ENCODE results near the gene KCTD17. TPM values are rescaled to one million over a fixed set of nuclear protein-coding genes. Genes with fewer than 3 reads are reported as not detected.

The KCTD17 gene
- total and polyA plus RNA-seq, 2 of the 13 experiments (the other 11 are each of a cell fraction or from before 2014, with no cell fraction given) = 5.3 to 11.7 TPM

DNA sequence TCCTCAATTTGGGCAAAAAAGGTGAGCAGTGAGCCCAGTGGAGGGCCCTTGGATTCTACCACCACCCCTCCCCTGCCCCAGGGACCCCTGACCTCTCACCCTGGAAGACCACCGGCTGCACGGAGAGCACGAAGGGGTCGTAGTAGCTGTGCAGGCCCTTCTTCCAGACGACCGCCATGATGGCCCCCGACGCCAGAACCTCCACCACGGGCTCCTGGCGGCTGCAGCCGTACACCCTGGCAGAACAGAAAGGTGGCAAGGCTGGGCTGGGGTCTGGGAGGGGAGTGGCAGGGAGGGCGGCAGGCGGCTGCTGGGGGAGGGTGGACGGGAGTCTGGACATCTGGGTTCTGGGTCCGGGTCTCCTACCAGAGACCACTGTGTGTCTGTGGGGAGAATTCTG lies 34.6 kb downstream of the KCTD17 start:
- CTCF ChIA-PET (ENCODE audit: low intra/inter-chr PET ratio, low total read pairs) = no interaction called here
- no peaks in the 10 kb centered on the region for H4K20me1 ChIP-seq (ENCODE audit: insufficient read depth, low read length)
- no peak overlapping the region for H3K4me2 ChIP-seq (ENCODE audit: low read depth, low read length)
- intact Hi-C loops (cut with micrococcal nuclease; ENCODE audit: unreplicated experiment) (no loop called here), in situ Hi-C loops (cut with HindIII; ENCODE audit: extremely low pct_ligation_motif_present, low pct_unique_long_range_greater_than_20kb) (no loop called here)
- no peak overlapping the region for H3K9ac ChIP-seq (ENCODE audit: insufficient read depth, low read depth, low read length)
- DNase-seq (ENCODE audit: low spot score) (no peak), ATAC-seq (no peak), FAIRE-seq (no peak)
- WGBS (ENCODE audit: low lambda C conversion rate) = 83% methylated on average over 14 of the region's 15 CpGs
- BruUV-seq (replicated peaks) = no TSS peak
- TF ChIP-seq, protein P1, sequence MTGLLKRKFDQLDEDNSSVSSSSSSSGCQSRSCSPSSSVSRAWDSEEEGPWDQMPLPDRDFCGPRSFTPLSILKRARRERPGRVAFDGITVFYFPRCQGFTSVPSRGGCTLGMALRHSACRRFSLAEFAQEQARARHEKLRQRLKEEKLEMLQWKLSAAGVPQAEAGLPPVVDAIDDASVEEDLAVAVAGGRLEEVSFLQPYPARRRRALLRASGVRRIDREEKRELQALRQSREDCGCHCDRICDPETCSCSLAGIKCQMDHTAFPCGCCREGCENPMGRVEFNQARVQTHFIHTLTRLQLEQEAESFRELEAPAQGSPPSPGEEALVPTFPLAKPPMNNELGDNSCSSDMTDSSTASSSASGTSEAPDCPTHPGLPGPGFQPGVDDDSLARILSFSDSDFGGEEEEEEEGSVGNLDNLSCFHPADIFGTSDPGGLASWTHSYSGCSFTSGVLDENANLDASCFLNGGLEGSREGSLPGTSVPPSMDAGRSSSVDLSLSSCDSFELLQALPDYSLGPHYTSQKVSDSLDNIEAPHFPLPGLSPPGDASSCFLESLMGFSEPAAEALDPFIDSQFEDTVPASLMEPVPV (CRISPR knock-in tag; IDR thresholded peaks at IDR 0.05) = no peak
- no peak for TF ChIP-seq NFKBIZ (CRISPR knock-in tag; IDR thresholded peaks at IDR 0.05)
- TF ChIP-seq NR1H2 (CRISPR knock-in tag; IDR thresholded peaks at IDR 0.05; ENCODE audit: borderline replicate concordance, low read depth) = no peak
- TF ChIP-seq, protein P2, sequence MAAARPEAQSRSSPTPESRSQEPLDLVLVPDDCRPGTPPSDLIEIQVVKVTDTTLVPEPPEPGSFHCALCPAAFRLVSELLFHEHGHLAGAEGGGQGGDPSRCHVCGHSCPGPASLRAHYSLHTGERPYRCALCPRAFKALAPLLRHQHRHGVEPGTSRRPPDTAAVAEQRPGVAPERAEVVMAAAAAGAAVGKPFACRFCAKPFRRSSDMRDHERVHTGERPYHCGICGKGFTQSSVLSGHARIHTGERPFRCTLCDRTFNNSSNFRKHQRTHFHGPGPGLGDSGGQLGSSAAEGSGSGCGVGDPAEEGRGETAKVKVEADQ (CRISPR knock-in tag; IDR thresholded peaks at IDR 0.05; ENCODE audit: borderline replicate concordance) = no peak
- no peak for TF ChIP-seq DNMT1 (CRISPR knock-in tag; IDR thresholded peaks at IDR 0.05)
- no peak for TF ChIP-seq ZFAT (CRISPR knock-in tag; conservative IDR thresholded peaks at IDR 0.05)
- no peak for TF ChIP-seq FLYWCH1 (CRISPR knock-in tag; IDR thresholded peaks at IDR 0.05)
- TF ChIP-seq, protein P3, sequence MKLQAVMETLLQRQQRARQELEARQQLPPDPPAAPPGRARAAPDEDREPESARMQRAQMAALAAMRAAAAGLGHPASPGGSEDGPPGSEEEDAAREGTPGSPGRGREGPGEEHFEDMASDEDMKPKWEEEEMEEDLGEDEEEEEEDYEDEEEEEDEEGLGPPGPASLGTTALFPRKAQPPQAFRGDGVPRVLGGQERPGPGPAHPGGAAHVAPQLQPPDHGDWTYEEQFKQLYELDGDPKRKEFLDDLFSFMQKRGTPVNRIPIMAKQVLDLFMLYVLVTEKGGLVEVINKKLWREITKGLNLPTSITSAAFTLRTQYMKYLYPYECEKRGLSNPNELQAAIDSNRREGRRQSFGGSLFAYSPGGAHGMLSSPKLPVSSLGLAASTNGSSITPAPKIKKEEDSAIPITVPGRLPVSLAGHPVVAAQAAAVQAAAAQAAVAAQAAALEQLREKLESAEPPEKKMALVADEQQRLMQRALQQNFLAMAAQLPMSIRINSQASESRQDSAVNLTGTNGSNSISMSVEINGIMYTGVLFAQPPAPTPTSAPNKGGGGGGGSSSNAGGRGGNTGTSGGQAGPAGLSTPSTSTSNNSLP (IDR thresholded peaks at IDR 0.05; ENCODE audit: low read depth, low read length) = no peak
- TF ChIP-seq ZNF3 (CRISPR knock-in tag; IDR thresholded peaks at IDR 0.05) = no peak
- TF ChIP-seq, protein P4, sequence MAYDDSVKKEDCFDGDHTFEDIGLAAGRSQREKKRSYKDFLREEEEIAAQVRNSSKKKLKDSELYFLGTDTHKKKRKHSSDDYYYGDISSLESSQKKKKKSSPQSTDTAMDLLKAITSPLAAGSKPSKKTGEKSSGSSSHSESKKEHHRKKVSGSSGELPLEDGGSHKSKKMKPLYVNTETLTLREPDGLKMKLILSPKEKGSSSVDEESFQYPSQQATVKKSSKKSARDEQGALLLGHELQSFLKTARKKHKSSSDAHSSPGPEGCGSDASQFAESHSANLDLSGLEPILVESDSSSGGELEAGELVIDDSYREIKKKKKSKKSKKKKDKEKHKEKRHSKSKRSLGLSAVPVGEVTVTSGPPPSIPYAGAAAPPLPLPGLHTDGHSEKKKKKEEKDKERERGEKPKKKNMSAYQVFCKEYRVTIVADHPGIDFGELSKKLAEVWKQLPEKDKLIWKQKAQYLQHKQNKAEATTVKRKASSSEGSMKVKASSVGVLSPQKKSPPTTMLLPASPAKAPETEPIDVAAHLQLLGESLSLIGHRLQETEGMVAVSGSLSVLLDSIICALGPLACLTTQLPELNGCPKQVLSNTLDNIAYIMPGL (CRISPR knock-in tag; IDR thresholded peaks at IDR 0.05; ENCODE audit: borderline replicate concordance in 1 of 2, low read depth in 1 of 2) = no peak
- TF ChIP-seq KLF15 (CRISPR knock-in tag; IDR thresholded peaks at IDR 0.05; ENCODE audit: borderline replicate concordance) = no peak
- TF ChIP-seq FIP1L1 (IDR thresholded peaks at IDR 0.05; ENCODE audit: borderline replicate concordance, insufficient read depth, low read depth, low read length) = no peak
- no peak for TF ChIP-seq ZNF598 (CRISPR knock-in tag; IDR thresholded peaks at IDR 0.05; ENCODE audit: borderline replicate concordance)
- no peak for TF ChIP-seq CBX1 (IDR thresholded peaks at IDR 0.05; ENCODE audit: low read depth)
- no peak for TF ChIP-seq NFIC (IDR thresholded peaks at IDR 0.05; ENCODE audit: low read length)
- no peak for TF ChIP-seq ZNF816 (CRISPR knock-in tag; IDR thresholded peaks at IDR 0.05; ENCODE audit: borderline replicate concordance)
- TF ChIP-seq SOX13 (IDR thresholded peaks at IDR 0.05) = no peak
- no peak for TF ChIP-seq SOX13 (CRISPR knock-in tag; conservative IDR thresholded peaks at IDR 0.05 in 1 of 2, IDR thresholded peaks at IDR 0.05 in 1 of 2)
- POLR2A ChIA-PET = no interaction called here
- no peaks in the 10 kb centered on the region for H3K27me3 ChIP-seq (ENCODE audit: control insufficient read depth in 1 of 2, insufficient read depth in 2 of 2, low read length in 2 of 2)
- H3K4me3 ChIP-seq (replicated peaks in 1 of 3; ENCODE audit: insufficient read depth in 1 of 3, low read depth in 2 of 3, low read length in 3 of 3) = no peak overlapping the region
- no peaks in the 10 kb centered on the region for H3K9me3 ChIP-seq (ENCODE audit: low read length)
- H3K36me3 ChIP-seq (replicated peaks in 1 of 2; ENCODE audit: control insufficient read depth in 1 of 2, insufficient read depth in 2 of 2, low read length in 2 of 2) = no peaks in the 10 kb centered on the region
- H2AFZ ChIP-seq (ENCODE audit: low read length) = no peak overlapping the region
- H3K79me2 ChIP-seq (ENCODE audit: insufficient read depth, low read length) = no peaks in the 10 kb centered on the region
- peaks cover 12% of the 10 kb centered on the region for H3K4me1 ChIP-seq (ENCODE audit: insufficient read depth, low read length)
- H3K27ac ChIP-seq (ENCODE audit: extremely low read length, insufficient read depth, low read length) = no peak overlapping the region
